Parathyroid adenoma (tissue), 2 donors: Measurements from ENCODE around the gene CCNB3.

ENCODE experiments used
- H2AFZ ChIP-seq: fragments of 300-600 bp; sonication (generic); one replicate; pipeline ENCODE4 v1.7.0; 2017; ENCODE audit warnings: antibody characterized with exemption, mild to moderate bottlenecking
- H3K27ac ChIP-seq: fragments of 300-600 bp; sonication (generic); one replicate; pipeline ENCODE4 v1.7.0; 2017
- H3K27me3 ChIP-seq: fragments of 300-600 bp; sonication (generic); one replicate; pipeline ENCODE4 v1.7.0; 2017; ENCODE audit warnings: low read length; ENCODE audit not compliant: control insufficient read depth, insufficient read depth
- H3K36me3 ChIP-seq: fragments of 300-600 bp; sonication (generic); one replicate; pipeline ENCODE4 v1.7.0; 2017; ENCODE audit warnings: low read length; ENCODE audit not compliant: control insufficient read depth, insufficient read depth
- H3K4me1 ChIP-seq: fragments of 300-600 bp; sonication (generic); one replicate; pipeline ENCODE4 v1.7.0; 2017; ENCODE audit warnings: control low read depth
- H3K4me2 ChIP-seq: fragments of 300-600 bp; sonication (generic); one replicate; pipeline ENCODE4 v1.7.0; 2017; ENCODE audit warnings: low read length
- H3K4me3 ChIP-seq: fragments of 300-600 bp; sonication (generic); one replicate; pipeline ENCODE4 v1.7.0; 2017; ENCODE audit warnings: low read depth, low read length
- H3K79me2 ChIP-seq: fragments of 300-600 bp; sonication (generic); one replicate; pipeline ENCODE4 v1.7.0; 2017; ENCODE audit warnings: control low read depth
- H3K9ac ChIP-seq: fragments of 300-600 bp; sonication (generic); one replicate; pipeline ENCODE4 v1.7.0; 2017; ENCODE audit warnings: mild to moderate bottlenecking
- H3K9me3 ChIP-seq: fragments of 300-600 bp; sonication (generic); one replicate; pipeline ENCODE4 v1.7.0; 2017; ENCODE audit warnings: low read length; ENCODE audit not compliant: control insufficient read depth
- TF ChIP-seq, protein P1 (sequence below): fragments of 300-600 bp; sonication (generic); IDR thresholded peaks from one replicate; pipeline ENCODE4 v1.7.0; 2017; ENCODE audit warnings: antibody characterized with exemption, mild to moderate bottlenecking
- donor health status: primary hyperparathyroidism.

Gene CCNB3

GRCh38 chrX:50183891-50184290 is 20.7 kb upstream of the CCNB3 start:
- no peak overlapping the region for H3K9ac ChIP-seq
- no peaks in the 10 kb centered on the region for H3K4me1 ChIP-seq
- no peak overlapping the region for H2AFZ ChIP-seq
- no peak overlapping the region for H3K27ac ChIP-seq
- H3K79me2 ChIP-seq, result no peaks in the 10 kb centered on the region
- no peaks in the 10 kb centered on the region for H3K36me3 ChIP-seq
- H3K4me2 ChIP-seq, result no peak overlapping the region
- H3K27me3 ChIP-seq, result no peaks in the 10 kb centered on the region
- H3K9me3 ChIP-seq, result no peaks in the 10 kb centered on the region
- TF ChIP-seq, protein P1, sequence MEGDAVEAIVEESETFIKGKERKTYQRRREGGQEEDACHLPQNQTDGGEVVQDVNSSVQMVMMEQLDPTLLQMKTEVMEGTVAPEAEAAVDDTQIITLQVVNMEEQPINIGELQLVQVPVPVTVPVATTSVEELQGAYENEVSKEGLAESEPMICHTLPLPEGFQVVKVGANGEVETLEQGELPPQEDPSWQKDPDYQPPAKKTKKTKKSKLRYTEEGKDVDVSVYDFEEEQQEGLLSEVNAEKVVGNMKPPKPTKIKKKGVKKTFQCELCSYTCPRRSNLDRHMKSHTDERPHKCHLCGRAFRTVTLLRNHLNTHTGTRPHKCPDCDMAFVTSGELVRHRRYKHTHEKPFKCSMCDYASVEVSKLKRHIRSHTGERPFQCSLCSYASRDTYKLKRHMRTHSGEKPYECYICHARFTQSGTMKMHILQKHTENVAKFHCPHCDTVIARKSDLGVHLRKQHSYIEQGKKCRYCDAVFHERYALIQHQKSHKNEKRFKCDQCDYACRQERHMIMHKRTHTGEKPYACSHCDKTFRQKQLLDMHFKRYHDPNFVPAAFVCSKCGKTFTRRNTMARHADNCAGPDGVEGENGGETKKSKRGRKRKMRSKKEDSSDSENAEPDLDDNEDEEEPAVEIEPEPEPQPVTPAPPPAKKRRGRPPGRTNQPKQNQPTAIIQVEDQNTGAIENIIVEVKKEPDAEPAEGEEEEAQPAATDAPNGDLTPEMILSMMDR, result no peak
- no peak overlapping the region for H3K4me3 ChIP-seq

GRCh38 chrX:50188859-50189600 is 15.5 kb upstream of the CCNB3 start:
- no peak overlapping the region for H3K9ac ChIP-seq
- no peaks in the 10 kb centered on the region for H3K9me3 ChIP-seq
- H3K4me2 ChIP-seq, result no peak overlapping the region
- no peak overlapping the region for H3K4me3 ChIP-seq
- H2AFZ ChIP-seq, result no peak overlapping the region
- TF ChIP-seq, protein P1, result no peak
- H3K36me3 ChIP-seq, result no peaks in the 10 kb centered on the region
- H3K27ac ChIP-seq, result no peak overlapping the region
- no peaks in the 10 kb centered on the region for H3K4me1 ChIP-seq
- no peaks in the 10 kb centered on the region for H3K79me2 ChIP-seq
- H3K27me3 ChIP-seq, result no peaks in the 10 kb centered on the region

DNA sequence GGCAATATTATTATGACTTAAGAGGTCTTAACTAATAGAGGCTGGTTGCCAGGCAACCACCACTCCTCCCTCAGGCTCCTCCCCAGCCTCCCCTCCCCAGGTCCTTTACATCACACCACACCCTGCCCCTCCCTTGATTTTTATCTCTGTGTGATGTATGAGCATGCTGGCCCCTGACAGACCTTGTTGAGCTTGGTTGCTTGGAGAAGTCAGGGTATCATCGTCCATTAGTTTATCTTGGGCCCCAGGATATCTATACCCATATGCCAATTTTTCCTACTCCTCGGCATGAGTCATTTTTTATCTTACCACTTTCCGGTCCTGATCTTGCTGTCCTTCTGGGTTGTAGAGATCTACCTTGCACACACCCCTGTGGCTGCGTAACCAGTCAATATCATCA is 6.2 kb upstream of the CCNB3 start:
- H3K9ac ChIP-seq, result no peak overlapping the region
- H3K4me2 ChIP-seq, result no peak overlapping the region
- no peaks in the 10 kb centered on the region for H3K9me3 ChIP-seq
- TF ChIP-seq, protein P1, result no peak
- no peaks in the 10 kb centered on the region for H3K4me1 ChIP-seq
- H3K27ac ChIP-seq, result no peak overlapping the region
- no peaks in the 10 kb centered on the region for H3K79me2 ChIP-seq
- H3K4me3 ChIP-seq, result no peak overlapping the region
- no peak overlapping the region for H2AFZ ChIP-seq
- no peaks in the 10 kb centered on the region for H3K27me3 ChIP-seq
- H3K36me3 ChIP-seq, result no peaks in the 10 kb centered on the region

DNA sequence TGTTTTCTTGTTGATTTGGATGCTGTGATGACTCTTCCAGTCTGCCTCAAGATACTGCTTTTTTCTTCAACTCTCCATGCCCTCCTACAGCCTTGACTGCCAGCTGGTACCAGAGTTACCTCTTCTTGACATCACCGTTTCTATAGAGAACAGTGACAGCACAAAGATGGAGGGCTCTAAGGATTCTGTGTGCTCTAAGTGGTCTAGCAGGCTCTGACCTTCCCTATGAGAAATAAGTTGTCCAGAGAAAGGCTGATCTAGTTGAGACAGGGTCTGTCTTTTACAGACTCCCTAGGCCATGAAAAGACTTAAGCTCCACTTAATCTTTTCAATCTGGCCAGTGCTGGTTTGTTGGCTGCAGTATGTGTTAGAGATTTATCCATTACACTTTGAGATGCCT is 3.7 kb upstream of the CCNB3 start, which contains the start of gene AKAP4:
AKAP4 (minus strand) TSS at position 101 of the 400 bp plus-strand sequence. CDS start 118 bp downstream, outside the sequence.
- Histone ChIP-seq H3K27ac (no peak within 1 kb of the TSS), H3K27me3 (no peaks in the 10 kb centered on the region), H3K79me2 (no peaks in the 10 kb centered on the region)

More for the DNA sequence above, 3.7 kb upstream of the CCNB3 start, which contains the start of gene AKAP4:
- TF ChIP-seq, protein P1, result no peak
- Histone ChIP-seq H3K4me1 (no peaks in the 10 kb centered on the region), H3K9me3 (no peaks in the 10 kb centered on the region), H3K4me2 (no peak within 1 kb of the TSS), H2AFZ (no peak within 1 kb of the TSS), H3K36me3 (no peaks in the 10 kb centered on the region), H3K9ac (no peak within 1 kb of the TSS), H3K4me3 (no peak within 1 kb of the TSS)
